ENCODE data around the gene PSRC1. TPM values are rescaled to one million over a fixed set of nuclear protein-coding genes. Genes with fewer than 3 reads are reported as not detected.

Gene PSRC1
- total RNA-seq, 4 donors from 2014 or later = 1.9 to 6.8 (median 3.7) TPM

- Histone ChIP-seq H3K4me1 (peaks cover 62% of the 10 kb centered on the region), H3K36me3 (no peaks in the 10 kb centered on the region), H3K27ac (no peak overlapping the region), H3K27me3 (no peaks in the 10 kb centered on the region), H3K4me3 (no peak overlapping the region), H3K9me3 (no peaks in the 10 kb centered on the region)
- no peak for DNase-seq (ENCODE audit: low spot score in 2 of 2)
- TF ChIP-seq POLR2AphosphoS5 (IDR thresholded peaks at IDR 0.05) = no peak
- WGBS = 96% methylated on average over 18 of the region's 31 CpGs
These were observed 30.6 kb downstream of the PSRC1 start for GRCh38 chr1:109252167-109252892.

GRCh38 chr1:109251277-109252166, 31.4 kb downstream of the PSRC1 start:
- peak in 1 of 2 donors; percentile 50 for DNase-seq (ENCODE audit: low spot score in 2 of 2)
- no peaks in the 10 kb centered on the region for H3K36me3 ChIP-seq
- TF ChIP-seq POLR2A (IDR thresholded peaks at IDR 0.05) (no peak), POLR2AphosphoS5 (IDR thresholded peaks at IDR 0.05) (no peak)
- 96% methylated on average over 18 of the region's 32 CpGs for WGBS
- H3K9me3 ChIP-seq = no peaks in the 10 kb centered on the region
- no peaks in the 10 kb centered on the region for H3K27me3 ChIP-seq
- H3K4me1 ChIP-seq = peaks cover 57% of the 10 kb centered on the region
- no peak overlapping the region for H3K27ac ChIP-seq
- H3K4me3 ChIP-seq = no peak overlapping the region

GRCh38 chr1:109250454-109251276, 32.3 kb downstream of the PSRC1 start:
- H3K27me3 ChIP-seq = no peaks in the 10 kb centered on the region
- H3K4me1 ChIP-seq = peaks cover 50% of the 10 kb centered on the region
- peak overlapping the region; percentile 86 for H3K4me3 ChIP-seq
- no peaks in the 10 kb centered on the region for H3K9me3 ChIP-seq
- no peaks in the 10 kb centered on the region for H3K36me3 ChIP-seq
- TF ChIP-seq POLR2AphosphoS5 (IDR thresholded peaks at IDR 0.05) = no peak
- TF ChIP-seq CTCF (IDR thresholded peaks at IDR 0.05) = no peak
- TF ChIP-seq EP300 (IDR thresholded peaks at IDR 0.05) = no peak
- TF ChIP-seq POLR2A (IDR thresholded peaks at IDR 0.05) = no peak
- peak in 1 of 2 donors; percentile 80 for DNase-seq (ENCODE audit: low spot score in 2 of 2)
- H3K27ac ChIP-seq = no peak overlapping the region
- 98% methylated on average over 18 of the region's 33 CpGs for WGBS

GRCh38 chr1:109249654-109250401, 33.1 kb downstream of the PSRC1 start:
- peak overlapping the region; percentile 75 for H3K27ac ChIP-seq
- WGBS = no CpG with 5 or more reads among the region's 80 CpGs
- H3K9me3 ChIP-seq = no peaks in the 10 kb centered on the region
- TF ChIP-seq POLR2A (IDR thresholded peaks at IDR 0.05) (no peak), EP300 (IDR thresholded peaks at IDR 0.05) (no peak), CTCF (IDR thresholded peaks at IDR 0.05) (no peak), POLR2AphosphoS5 (IDR thresholded peaks at IDR 0.05) (no peak)
- no peaks in the 10 kb centered on the region for H3K27me3 ChIP-seq
- peak overlapping the region; percentile 86 for H3K4me3 ChIP-seq
- H3K4me1 ChIP-seq = peaks cover 43% of the 10 kb centered on the region
- DNase-seq (ENCODE audit: low spot score in 2 of 2) = peak in 1 of 2 donors; percentile 59
- no peaks in the 10 kb centered on the region for H3K36me3 ChIP-seq

GRCh38 chr1:109248797-109249629, 33.9 kb downstream of the PSRC1 start, which contains the start of gene CELSR2:
CELSR2 (plus strand) TSS chr1:109249539; CDS start chr1:109250080, 541 bp downstream.
- H3K27ac ChIP-seq = peak within 1 kb of the TSS; percentile 75
- no peaks in the 10 kb centered on the region for H3K36me3 ChIP-seq
- no peaks in the 10 kb centered on the region for H3K9me3 ChIP-seq
- H3K4me3 ChIP-seq = peak within 1 kb of the TSS; percentile 86
- DNase-seq (ENCODE audit: low spot score in 2 of 2) = peak in 1 of 2 donors; percentile 80
- WGBS = 35% methylated on average over 14 of the region's 49 CpGs
- H3K4me1 ChIP-seq = peaks cover 35% of the 10 kb centered on the region
- TF ChIP-seq CTCF (IDR thresholded peaks at IDR 0.05) (no peak), POLR2AphosphoS5 (IDR thresholded peaks at IDR 0.05) (no peak), EP300 (IDR thresholded peaks at IDR 0.05) (no peak)
- H3K27me3 ChIP-seq = no peaks in the 10 kb centered on the region
